Daoy (cell line): Measurements from ENCODE around the gene TGFBR3. TPM values are rescaled to one million over a fixed set of nuclear protein-coding genes. Genes with fewer than 3 reads are reported as not detected.
A peak's percentile ranks its signal among the peaks of the same experiment; 100 is the strongest.

Source experiments
- DNase-seq: peaks from one replicate; pipeline ENCODE4 v3.0.0-alpha.2; 2015; ENCODE audit warnings: low read depth
- total RNA-seq: library from RNA; depleted of rRNA; stranded (reverse); fragments of >200 nt; shearing (Covaris generic); gene quantifications from 2 replicates; pipeline ENCODE4 v1.2.3, GENCODE V29; 2014

The TGFBR3 gene
- total RNA-seq, 1 experiment from 2014 or later = 1.6 TPM

DNA sequence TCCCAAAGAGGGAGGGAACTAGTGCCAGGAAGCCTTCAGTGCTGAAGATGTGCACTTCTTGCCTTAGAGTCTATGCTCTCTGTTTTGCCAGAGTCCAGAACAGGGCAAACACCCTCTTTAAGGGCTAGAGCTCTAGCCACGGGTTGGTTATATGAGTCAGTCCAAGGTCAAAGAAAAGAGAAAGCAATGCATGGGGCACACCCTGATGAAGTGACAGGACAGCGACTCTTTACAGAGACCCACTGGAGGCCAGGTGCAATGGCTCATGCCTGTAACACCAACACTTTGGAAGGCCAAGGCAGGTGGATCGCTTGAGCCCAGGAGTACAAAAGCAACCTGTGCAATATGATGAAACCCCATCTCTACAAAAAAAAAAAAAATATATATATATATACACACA, 86.1 kb downstream of the TGFBR3 start:
- DNase-seq = no peak

DNA sequence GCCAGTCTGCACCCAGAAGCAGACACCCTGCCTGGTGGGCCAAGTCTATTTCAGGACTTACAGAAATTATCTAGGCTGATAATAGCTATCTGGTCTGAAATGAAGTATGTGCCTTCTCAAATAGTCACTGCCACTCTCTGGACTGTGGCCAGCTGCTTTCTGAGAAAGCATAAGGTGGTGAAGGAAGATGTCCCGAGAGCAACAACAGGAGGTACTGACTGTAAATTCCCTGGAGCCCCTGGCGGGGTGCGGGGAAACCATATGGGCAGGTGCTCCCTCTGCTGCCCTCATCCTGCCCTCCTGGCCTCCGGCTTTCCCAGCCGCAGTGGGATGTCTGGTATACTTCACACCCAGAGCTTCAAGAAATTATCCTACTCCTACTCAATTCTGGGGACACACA, 86.8 kb downstream of the TGFBR3 start:
- no peak for DNase-seq

DNA sequence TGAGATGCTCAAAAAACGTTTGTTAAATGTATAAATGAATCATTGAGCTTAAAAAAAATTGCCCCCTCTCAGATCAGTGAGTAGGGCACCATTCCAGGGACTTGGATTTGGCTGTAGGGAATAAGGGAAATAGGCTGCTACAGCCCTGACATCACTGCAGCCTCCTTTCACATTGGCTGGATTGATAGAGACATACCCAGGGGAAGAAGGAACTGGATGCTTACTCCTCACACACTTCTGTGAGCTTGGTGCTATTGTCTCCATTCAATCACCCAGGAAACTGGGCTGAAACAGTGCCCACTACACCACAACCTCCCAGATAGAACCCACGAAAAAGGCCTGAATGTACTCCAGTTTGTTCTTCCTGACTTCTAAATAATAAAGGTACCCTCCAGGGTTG, 87.2 kb downstream of the TGFBR3 start:
- no peak for DNase-seq

DNA sequence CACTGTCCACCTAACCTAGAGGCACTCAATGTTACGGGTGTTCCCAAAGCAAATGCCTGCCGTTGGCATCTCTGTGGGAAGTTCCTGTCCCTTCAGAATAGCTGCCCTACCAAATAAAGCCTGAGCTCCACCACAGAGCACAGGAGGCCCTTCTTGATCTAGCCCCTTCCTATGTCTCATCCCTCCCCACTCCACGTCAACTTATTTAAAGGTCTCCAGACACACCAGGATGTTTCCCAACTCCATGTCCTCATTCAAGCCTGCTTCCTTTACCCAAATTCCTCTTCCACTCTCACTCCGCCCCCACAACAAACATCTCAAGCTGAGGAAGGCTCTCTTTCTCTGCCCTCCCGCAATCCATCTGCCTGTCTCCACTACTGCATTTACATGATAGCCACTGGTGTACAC, 87.7 kb downstream of the TGFBR3 start:
- DNase-seq = no peak

DNA sequence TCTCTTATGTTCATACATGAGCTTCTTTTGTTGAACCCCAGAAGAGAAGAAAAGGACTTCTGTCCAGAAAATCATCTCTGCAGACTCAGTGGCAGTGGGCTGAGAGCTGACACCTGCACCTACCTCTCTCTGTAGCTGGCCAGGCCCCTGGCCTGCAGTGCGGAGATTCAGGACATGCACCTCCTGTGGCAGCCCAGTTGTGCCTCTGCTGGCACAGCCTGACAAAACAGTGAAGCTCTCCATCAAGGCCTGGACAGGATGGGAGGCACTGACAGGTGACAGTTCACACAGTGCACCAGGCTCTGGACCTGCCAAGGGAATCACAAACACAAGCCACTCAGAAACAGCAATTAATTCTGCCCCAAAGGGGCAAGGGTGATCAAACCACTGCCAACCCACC, 88.8 kb downstream of the TGFBR3 start:
- DNase-seq = no peak

DNA sequence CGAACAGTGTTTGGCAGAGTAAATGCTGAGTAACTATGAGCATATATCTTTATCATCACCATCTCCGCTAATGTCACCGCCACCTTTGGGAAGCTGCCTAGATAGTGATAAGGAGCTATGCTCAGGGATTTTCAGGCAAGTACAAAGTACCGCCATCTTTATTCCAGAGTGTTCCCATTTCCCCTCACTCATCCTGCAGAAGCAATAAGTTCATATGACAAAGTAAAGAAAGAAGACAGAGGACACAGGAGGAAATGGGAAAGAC, 89.6 kb downstream of the TGFBR3 start:
- no peak for DNase-seq

DNA sequence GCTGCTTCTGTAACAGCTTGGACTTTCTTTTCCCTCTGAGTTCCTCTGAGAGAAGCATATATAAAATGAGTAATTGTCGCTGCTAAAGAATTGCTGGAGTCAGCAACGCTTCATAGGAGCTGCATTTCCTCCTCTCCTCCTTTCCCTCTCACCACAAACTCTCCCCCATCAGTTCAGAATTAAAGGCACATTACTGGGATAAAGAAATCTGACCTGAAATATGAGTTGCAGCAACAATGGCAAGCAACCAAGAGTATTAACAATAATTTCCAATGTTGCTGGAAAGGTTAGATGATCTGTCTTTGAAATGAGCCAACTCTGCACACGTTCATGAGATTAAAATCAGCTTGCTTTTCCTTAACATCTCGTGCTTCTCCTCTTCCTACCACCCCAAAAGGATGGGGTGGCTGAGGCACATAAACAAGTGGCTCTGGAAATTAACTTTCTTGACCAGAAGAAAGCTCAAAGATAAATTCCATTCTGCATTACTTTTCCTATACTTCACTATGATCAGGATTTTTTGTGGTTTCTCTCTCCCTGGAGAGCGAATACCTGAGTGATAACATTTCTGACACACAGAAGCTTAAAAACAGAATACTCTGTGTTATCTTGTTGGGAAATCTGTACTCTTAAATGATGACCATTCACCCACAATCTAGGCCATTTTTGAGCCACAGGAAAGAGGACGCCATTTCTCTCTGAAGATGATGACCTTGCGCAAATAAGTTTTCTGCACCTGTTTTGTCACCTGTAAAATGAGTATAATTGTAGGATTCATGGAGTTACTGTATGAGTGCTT, 90.2 kb downstream of the TGFBR3 start:
- peak; percentile 48 for DNase-seq

DNA sequence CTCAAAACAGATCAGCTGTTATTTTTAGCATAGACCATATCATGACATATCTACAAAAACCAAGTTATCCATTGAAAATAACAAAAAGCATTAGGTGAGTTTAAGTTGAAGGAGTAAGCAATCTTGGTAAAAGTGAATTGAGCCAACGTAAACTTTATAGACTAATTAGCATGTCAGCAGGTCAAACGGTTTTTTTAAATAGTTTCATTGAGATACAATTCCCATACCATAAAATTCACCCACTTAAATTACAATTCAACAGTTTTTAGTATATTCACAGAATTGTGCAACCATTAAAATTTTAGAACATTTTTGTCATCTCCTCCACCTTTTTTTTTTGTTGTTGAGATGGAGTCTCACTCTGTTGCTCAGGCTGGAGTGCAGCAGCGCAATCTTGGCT, 92.1 kb downstream of the TGFBR3 start:
- no peak for DNase-seq

DNA sequence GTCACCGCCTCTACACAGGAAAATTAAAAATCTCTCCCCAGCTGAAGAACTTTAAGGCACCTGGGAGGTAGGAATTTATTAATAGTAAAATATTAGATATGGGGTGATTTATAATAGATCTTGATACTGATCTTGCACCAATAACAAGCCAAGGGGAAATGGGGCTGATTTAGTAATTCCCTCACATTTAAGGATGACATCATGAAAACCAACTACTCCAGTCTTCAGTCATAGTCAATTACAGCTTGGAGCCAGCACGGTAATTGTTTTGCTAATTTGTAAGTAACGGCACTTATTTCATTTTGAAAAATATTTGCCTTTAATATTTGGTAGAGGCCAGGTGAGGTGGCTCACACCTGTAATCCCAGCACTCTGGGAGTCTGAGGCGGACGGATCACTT, 92.8 kb downstream of the TGFBR3 start:
- no peak for DNase-seq

DNA sequence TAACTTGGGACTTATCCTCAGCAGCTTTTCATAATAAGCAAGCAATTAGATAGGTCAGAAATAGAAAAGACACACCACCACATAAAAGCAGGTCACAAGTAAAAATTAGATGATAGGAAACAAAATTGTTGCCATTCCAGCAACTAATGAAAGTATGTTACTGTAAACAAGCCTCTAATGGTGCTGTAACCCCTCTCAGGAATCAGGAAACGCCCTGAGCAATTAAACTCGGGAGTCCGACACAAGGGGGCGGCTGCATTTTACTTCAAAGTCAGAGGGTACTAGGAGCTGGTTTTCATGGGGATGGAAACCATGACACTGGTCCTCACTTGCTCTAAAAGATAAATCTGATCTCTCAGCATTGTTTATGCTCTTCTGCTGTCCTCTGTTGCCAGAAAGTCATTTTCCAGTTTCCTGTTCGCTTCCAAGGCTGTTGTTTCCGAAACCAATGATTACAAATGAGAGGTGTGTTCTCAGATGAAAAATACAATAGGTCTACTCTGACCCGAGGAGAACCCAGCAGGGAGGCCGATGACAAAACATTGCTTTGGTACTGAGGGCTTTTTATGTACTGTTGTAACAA, 93.4 kb downstream of the TGFBR3 start:
- DNase-seq = no peak

DNA sequence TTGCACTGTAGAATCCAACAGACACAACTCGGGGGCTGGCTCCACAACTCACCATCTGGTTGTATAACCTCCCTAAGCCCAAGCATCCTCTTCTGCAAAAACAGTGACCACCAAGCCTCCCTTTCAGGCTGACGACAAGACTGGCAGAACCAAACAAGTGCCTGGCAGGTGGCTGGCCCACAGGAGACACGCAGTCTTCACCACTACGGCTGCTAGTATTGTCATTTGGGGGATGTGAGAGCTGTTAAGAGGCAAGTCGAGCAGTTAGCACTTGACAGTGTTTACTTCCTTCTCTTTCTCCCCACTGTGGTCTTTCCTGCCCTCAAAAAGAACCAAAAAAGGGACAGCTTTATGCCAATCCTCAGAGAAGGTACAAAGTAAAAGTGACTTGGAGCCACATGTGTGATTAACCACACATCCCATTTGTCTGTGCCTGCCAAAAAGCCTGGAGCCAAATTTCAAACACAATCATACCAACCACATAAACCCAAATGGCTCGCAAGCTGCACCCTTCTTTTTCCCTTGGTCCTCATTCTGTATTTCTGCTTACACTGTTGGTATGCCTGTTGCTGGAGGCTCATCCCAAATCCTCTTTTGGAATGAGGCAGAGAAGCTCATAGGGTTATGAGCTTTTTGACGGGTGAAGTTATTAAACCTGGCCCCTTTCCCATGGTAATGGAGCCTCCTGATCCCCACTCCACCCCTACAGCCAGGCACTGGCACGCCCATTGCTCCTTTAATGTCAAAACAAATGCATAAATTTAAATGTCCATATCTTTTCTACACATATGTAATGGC, 94.1 kb downstream of the TGFBR3 start:
- peak; percentile 48 for DNase-seq

DNA sequence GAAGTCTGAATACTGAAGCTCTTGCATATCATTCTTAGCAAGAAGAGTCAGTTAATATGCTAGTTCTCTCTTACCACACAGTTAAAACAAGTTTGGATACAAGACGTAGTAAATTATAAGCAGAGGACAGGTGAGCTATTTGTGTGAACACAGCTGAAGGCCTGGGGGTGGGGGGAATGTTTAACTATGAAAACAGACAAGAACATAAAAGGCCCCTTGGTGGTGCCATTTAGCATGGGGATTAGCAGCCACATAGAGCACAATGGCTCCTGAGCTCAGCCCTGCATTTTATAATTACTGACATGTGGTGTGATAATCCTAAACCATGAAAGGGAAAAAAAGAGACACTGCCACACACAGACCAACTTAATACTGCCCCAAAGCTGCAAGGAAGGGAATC, 94.8 kb downstream of the TGFBR3 start:
- DNase-seq = no peak

DNA sequence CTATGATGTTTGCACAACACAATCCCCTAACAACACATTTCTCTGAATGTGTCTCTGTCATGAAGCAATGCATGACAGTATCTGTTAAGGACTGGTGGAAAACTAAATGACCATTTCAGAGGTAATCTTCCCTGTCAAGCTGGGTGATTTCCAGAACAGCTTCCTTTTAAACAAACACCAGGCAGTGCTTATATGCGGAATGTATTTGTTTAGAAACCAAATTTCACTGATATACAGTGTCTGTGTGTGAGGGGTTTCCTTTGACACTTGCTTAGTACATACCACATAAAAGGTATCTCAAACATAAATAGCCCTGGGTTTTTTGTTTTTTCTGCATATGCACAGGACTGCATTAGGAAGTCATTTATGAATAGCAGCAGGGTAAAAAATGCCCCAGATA, 95.6 kb downstream of the TGFBR3 start:
- no peak for DNase-seq

DNA sequence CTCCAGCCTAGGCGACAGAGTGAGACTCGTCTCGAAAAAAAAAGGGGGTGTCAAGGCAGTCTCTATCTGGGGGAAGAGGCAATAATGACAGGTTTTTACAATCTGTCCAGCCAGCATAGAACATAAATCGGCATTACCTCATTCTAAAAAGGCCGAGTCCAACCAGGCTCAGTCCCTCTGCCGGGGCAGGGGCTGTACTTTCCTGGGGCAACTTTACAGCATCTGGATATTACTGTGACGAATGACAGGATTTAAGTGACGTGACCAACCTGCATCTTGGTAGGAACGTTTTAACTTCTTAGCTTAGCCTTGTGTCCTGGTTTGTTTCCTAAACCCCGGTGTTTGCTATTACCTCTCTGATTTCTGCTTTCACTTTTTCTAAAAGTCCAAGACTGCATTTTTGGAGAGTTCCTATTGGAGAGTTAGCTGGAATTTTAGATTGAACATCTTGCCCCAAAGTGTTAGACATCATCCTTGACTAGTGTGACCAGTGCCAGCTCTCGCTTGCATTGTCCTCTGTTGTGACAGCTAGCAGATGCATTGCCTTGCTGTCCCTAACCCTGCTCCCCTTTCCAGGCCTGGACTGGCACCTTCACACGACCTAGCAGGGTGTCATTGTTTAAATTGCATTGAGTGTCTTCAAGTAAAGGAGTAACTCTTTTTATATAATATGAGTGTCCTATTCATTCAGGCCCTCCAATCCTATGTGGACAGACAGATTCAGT, 96.5 kb downstream of the TGFBR3 start:
- DNase-seq = no peak

DNA sequence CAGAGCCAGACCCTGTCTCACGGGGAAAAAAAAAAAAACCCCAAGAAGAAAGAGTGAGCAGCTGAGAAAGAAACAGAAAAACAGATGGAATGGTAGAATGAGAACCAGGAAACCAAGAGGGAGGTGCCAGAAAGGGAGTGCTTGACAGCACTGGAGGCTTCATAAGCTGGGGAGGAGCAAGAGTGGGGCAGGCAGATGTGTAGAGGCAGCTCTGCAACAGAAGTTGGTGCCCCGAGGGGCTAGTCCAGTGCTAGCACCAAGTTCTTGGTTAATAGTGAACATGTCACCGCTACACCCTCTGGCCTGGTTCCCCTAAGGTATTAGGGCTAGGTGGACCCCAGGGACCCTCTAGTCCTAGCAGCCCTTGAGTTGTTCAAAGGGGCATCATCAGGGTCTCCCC, 98.0 kb downstream of the TGFBR3 start:
- DNase-seq = no peak

DNA sequence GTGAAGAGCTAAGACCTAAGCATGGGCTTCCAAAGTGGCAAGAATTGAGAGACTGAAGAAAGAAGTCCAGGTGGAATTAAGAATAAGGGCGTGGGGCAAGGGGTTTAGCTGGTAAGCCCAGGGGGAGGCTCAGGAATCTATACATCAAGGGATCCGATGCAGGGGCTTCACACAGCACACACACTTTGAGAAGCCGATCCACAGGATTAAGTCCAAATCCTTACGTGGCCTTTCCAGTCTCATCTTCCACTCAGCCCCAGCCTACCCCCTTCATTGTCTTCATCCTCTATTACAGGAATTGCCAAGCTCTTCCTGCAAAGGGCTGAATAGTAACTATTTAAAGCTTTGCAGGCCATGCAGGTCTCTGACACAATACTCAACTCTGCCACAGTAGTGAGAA, 101.3 kb downstream of the TGFBR3 start:
- no peak for DNase-seq

DNA sequence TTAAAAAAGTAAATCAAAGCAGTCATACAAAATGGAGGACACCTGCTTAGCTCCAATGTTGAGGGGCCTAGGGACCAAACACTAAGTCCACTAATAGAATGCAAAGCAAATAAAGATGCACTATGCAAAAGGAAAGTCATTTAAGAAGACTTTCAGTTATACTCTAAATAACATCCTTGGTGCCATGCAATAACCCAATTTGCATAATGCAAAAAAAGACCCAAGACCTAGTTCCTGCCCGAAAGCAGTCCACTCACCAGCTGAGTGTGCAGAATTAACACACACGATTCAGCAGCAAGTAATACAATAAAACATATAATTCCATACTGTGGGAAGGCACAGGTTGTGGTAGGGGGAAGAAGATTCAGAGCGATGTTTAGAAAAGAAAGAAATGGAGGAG, 101.8 kb downstream of the TGFBR3 start:
- DNase-seq = no peak

DNA sequence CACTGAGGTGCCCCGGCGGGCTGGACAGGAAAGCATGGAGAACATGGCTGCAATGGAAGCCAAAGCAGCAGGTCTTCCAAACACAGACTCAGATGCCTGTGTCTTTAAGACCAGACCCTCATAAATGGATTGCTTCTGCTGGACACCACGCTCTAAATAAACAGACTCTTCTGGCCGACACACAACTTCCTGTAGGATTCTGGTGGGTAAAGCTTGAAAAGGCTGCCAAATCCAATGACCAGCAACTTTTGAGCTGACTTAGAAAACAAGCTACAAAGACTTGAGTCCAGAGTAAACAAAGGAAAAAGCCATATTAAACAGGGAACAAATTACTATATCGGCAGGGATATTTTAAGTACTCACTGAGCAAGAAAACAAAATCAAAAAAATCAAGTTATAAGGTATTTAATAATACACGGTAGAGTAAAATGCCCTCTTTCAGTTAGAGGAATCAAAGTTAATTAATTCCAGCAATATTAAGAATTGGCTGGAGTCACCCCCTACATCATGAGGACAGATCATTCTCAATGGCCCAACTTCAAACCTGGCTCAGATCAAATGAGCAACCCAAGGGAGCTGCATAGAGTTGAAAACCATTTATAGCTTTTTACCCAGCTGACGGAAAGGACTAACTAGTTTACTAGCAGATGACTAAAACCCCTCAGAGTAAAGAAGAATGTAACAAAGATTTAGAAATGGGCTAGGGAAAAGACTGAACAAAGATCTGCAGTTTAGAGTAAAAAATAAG, 102.4 kb downstream of the TGFBR3 start:
- DNase-seq = no peak

DNA sequence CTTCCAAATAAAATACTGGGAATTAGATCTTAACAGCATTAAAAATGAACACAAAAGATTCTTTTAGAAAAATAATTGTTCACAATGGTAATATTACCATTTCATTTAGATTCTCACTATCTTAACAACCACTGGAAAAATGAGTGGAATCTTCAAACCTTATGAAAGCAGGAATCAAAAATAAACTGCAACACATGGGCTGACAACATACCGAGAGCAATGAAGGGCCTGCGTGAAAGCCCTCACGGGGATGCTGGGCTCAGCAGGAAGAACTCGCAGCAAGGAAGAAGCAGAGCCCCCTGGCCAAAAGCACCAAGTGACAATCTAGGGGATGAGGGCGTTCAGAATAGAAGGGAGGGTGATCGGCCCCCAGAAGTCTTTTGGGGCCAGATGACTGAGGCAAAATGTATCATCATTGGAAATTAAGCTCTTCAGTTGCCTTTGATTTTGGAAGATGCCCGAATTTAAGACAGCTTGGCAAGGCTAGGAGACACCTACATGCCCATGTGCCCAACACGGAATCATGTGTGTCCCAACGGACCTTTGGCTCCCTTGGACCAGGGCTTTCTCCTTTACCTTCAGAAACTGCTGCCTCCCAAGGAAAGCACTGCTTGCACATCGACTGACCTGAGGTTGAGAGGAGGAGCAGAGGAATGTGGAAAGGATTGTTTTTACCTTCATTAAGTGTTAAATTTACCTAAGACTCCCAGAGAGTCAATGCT, 103.9 kb downstream of the TGFBR3 start:
- no peak for DNase-seq

DNA sequence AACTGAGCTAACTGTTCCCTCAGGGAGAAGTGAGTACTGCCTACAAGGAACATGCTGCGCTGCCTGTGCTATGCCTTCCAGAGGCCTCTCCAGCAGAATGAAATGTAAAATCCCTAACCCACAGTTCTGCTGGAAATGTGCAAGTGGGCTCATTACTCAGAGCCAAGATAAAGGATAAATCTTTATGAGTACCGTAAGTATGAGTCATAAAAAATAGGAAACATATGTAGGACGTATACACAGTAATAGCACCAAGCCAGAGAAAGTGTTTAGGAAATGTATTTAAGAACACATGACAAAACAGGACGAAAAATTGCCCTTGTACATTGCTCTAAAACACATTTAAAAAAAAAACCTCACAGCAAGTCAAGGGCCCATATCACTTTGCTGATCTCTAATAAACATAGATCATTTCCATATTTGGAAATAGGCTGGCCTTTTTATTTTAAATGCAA, 104.6 kb downstream of the TGFBR3 start:
- DNase-seq = peak; percentile 71

DNA sequence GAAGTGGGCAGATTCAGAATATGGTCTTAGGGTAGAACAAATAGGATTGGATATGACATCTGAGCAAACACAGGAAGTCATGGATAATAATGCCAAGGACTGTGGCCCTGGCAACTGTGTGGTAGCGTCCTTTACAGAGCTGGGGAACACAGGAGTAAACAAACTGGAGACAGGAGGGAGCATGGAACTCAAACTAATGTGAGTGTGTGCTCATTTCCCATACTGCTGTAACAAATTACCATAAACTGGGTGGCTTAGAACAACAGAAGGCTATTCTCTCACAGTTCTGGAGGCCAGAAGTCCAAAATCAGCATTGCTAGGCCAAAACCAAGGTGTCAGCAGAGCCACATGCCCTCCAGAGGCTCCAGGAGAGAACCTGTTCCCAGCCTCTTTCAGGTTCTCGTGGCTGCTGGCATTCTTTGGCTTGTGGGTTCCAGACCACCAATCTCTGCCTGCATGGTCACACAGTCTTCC, 106.4 kb downstream of the TGFBR3 start:
- no peak for DNase-seq
